Suprapubic skin (tissue), 4 donors: Measurements from ENCODE around the gene ZNHIT2. TPM values are rescaled to one million over a fixed set of nuclear protein-coding genes. Genes with fewer than 3 reads are reported as not detected.
A peak's percentile ranks its signal among the peaks of the same experiment; 100 is the strongest.

Source experiments
- DNase-seq, 2 donors: peaks; one replicate each; pipeline ENCODE4 v3.0.0-alpha.2; 2019; ENCODE audit warnings: low spot score in 2 of 2
- H3K27ac ChIP-seq: fragments of 200-600 bp; sonication (generic); one replicate; pipeline ENCODE4 v1.5.1; 2019
- H3K27me3 ChIP-seq: fragments of 200-600 bp; sonication (generic); one replicate; pipeline ENCODE4 v1.5.1; 2019
- H3K36me3 ChIP-seq: fragments of 200-600 bp; sonication (generic); one replicate; pipeline ENCODE4 v1.5.1; 2019
- H3K4me1 ChIP-seq: fragments of 200-600 bp; sonication (generic); one replicate; pipeline ENCODE4 v1.5.1; 2019
- H3K4me3 ChIP-seq: fragments of 200-600 bp; sonication (generic); one replicate; pipeline ENCODE4 v1.5.1; 2019; ENCODE audit warnings: mild to moderate bottlenecking
- H3K9me3 ChIP-seq: fragments of 200-600 bp; sonication (generic); one replicate; pipeline ENCODE4 v1.5.1; 2019
- CTCF ChIP-seq, 2 donors: fragments of 200-600 bp in 1 of 2; fragments of 450-650 bp in 1 of 2; sonication (generic) in 1 of 2; IDR thresholded peaks; one replicate each; pipeline ENCODE4 v1.5.1; 2016 to 2019; ENCODE audit warnings: antibody characterized with exemption in 2 of 2, mild to moderate bottlenecking in 1 of 2, moderate library complexity in 1 of 2
- EP300 ChIP-seq: sonication (generic); formaldehyde crosslinking; IDR thresholded peaks from one replicate; pipeline ENCODE4 v1.6.1; 2017; ENCODE audit warnings: antibody characterized with exemption
- POLR2A ChIP-seq, 2 donors: fragments of 450-650 bp; IDR thresholded peaks; one replicate each; pipeline ENCODE4 v1.6.1; 2017; ENCODE audit warnings: antibody characterized with exemption in 2 of 2, mild to moderate bottlenecking in 2 of 2, moderate library complexity in 2 of 2
- POLR2AphosphoS5 ChIP-seq, 3 donors: sonication (generic); formaldehyde crosslinking; IDR thresholded peaks; one replicate each; pipeline ENCODE4 v1.6.1; 2017; ENCODE audit warnings: antibody characterized with exemption in 3 of 3
- WGBS: methylation state at CpG from one replicate; pipeline ENCODE4 v1.1.5; 2018; 5-methylcytosine and 5-hydroxymethylcytosine counted together
- total RNA-seq, 4 donors: library from RNA; depleted of rRNA; stranded (reverse); fragments of >200 nt; gene quantifications; one replicate each; pipeline ENCODE4 v1.1.0, GENCODE V29; 2016

Gene ZNHIT2
- total RNA-seq, 4 donors from 2014 or later, result 9.0 to 23.3 (median 17.6) TPM

- Histone ChIP-seq H3K27ac (no peak overlapping the region), H3K4me1 (peaks cover 16% of the 10 kb centered on the region), H3K4me3 (no peak overlapping the region), H3K9me3 (no peaks in the 10 kb centered on the region), H3K36me3 (peaks cover 36% of the 10 kb centered on the region), H3K27me3 (no peaks in the 10 kb centered on the region)
- TF ChIP-seq CTCF (IDR thresholded peaks at IDR 0.05) (no peak), EP300 (no peak), POLR2AphosphoS5 (IDR thresholded peaks at IDR 0.05) (no peak), POLR2A (IDR thresholded peaks at IDR 0.05) (no peak)
- no peak for DNase-seq
- 92% methylated on average over 11 of the region's 11 CpGs for WGBS
Measured at GRCh38 chr11:65087216-65087615, 30.3 kb downstream of the ZNHIT2 start.

- Histone ChIP-seq H3K9me3 (no peaks in the 10 kb centered on the region), H3K4me1 (peaks cover 16% of the 10 kb centered on the region), H3K27me3 (no peaks in the 10 kb centered on the region), H3K27ac (no peak overlapping the region), H3K36me3 (peaks cover 36% of the 10 kb centered on the region), H3K4me3 (no peak overlapping the region)
- TF ChIP-seq CTCF (IDR thresholded peaks at IDR 0.05) (no peak), POLR2AphosphoS5 (IDR thresholded peaks at IDR 0.05) (no peak), EP300 (no peak), POLR2A (IDR thresholded peaks at IDR 0.05) (no peak)
- 96% methylated on average over 4 of the region's 9 CpGs for WGBS
- DNase-seq, result no peak
Measured at GRCh38 chr11:65086809-65087208, 30.7 kb downstream of the ZNHIT2 start.

DNA sequence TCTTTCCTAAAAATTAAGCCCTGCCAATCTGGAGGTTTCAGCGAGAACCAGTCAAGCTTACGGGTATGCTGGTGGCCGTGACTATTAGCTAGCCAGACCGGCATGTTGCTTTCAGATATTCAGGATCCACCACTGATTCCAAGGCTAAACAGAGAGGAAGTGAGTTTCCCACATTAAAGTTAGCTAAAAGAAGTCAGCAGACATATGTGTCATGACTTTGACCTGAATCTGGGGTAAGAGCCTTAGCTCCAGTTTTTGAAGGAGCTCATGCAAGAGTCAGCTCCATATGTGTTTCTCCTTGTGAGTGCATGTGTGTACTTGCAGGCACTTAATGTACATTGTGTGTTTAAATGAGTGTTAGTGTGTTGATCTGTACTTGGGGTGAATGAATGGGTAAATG lies 32.1 kb downstream of the ZNHIT2 start:
- H3K4me1 ChIP-seq, result peaks cover 16% of the 10 kb centered on the region
- no peak overlapping the region for H3K27ac ChIP-seq
- H3K27me3 ChIP-seq, result no peaks in the 10 kb centered on the region
- no peak overlapping the region for H3K4me3 ChIP-seq
- TF ChIP-seq POLR2A (IDR thresholded peaks at IDR 0.05), result no peak
- TF ChIP-seq POLR2AphosphoS5 (IDR thresholded peaks at IDR 0.05), result no peak
- no peak for TF ChIP-seq CTCF (IDR thresholded peaks at IDR 0.05)
- TF ChIP-seq EP300, result no peak
- no peak for DNase-seq
- whole genome bisulfite sequencing, result 88% methylated on average over 4 of the region's 4 CpGs
- no peaks in the 10 kb centered on the region for H3K9me3 ChIP-seq
- H3K36me3 ChIP-seq, result peaks cover 36% of the 10 kb centered on the region

GRCh38 chr11:65084598-65085375 lies 32.7 kb downstream of the ZNHIT2 start:
- TF ChIP-seq CTCF (IDR thresholded peaks at IDR 0.05), result no peak
- no peak for TF ChIP-seq POLR2A (IDR thresholded peaks at IDR 0.05)
- Histone ChIP-seq H3K36me3 (peaks cover 36% of the 10 kb centered on the region), H3K9me3 (no peaks in the 10 kb centered on the region), H3K27ac (peak overlapping the region; percentile 92), H3K4me3 (peak overlapping the region; percentile 64), H3K27me3 (no peaks in the 10 kb centered on the region), H3K4me1 (peaks cover 16% of the 10 kb centered on the region)
- 45% methylated on average over 16 of the region's 23 CpGs for WGBS
- DNase-seq, result peak in 1 of 2 donors; percentile 68

DNA sequence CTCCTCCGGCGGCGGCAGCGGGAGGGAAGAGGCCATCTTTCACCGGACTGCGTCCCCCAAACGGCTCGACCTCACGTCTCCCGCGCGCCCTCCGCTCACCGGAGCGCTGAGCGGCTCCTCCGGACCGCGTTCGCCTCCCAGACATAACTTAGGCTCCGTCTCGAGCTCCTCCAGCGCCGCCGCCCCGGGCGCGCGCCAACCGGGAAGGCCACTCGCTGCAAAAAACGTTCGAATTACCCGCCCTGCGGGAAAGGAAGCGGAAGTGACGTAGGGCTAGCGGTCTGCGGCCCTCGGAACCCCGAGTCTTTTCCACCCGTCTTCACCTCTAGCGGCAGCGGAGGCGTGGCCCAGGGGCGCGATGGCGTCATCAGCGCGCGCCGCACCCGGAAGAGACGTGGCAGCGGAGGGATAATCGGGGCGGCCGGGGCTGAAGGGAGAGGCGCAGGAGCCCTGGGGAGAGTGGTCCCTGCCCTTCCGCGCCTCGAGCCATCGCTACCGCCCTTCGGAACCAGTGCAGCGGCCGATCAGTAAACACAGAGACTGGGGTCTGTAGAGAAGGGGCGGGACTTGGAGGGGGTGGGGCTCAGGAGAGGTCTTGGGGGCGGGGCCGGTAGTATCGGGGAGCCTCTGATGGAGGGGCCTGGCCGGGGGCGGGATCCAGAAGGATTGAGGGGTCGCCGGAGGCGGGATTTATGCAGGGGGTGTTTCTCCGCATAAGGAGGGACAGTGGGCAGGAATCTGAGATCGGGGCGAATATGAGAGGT lies 33.5 kb downstream of the ZNHIT2 start, which contains the start of the genes CDCA5 and ZFPL1:
CDCA5 (minus strand) TSS at position 207 of the 764 bp plus-strand sequence; CDS start at position 145, 62 bp downstream.
ZFPL1 (plus strand) TSS at position 389 of the 764 bp plus-strand sequence. CDS start 477 bp downstream, outside the sequence.
- no peaks in the 10 kb centered on the region for H3K27me3 ChIP-seq
- peaks cover 16% of the 10 kb centered on the region for H3K4me1 ChIP-seq
- peak within 1 kb of the TSS; percentile 64 for H3K4me3 ChIP-seq
- peaks cover 30% of the 10 kb centered on the region for H3K36me3 ChIP-seq
- whole genome bisulfite sequencing, result under 1% methylated on average over 51 of the region's 79 CpGs
- DNase-seq, result peak; percentile 96 to 97
- H3K9me3 ChIP-seq, result no peaks in the 10 kb centered on the region
- no peak for TF ChIP-seq CTCF (IDR thresholded peaks at IDR 0.05)
- TF ChIP-seq EP300, result no peak
- peak in 1 of 2 donors; percentile 66 for TF ChIP-seq POLR2A (IDR thresholded peaks at IDR 0.05)
- peak; percentile 83 to 99 (median 97) for TF ChIP-seq POLR2AphosphoS5 (IDR thresholded peaks at IDR 0.05)
- H3K27ac ChIP-seq, result peak within 1 kb of the TSS; percentile 92
